Measurements from ENCODE around the gene GALC. TPM values are rescaled to one million over a fixed set of nuclear protein-coding genes. Genes with fewer than 3 reads are reported as not detected.

Gene GALC
- total RNA-seq, 1 experiment from 2014 or later: 9.7 TPM

DNA sequence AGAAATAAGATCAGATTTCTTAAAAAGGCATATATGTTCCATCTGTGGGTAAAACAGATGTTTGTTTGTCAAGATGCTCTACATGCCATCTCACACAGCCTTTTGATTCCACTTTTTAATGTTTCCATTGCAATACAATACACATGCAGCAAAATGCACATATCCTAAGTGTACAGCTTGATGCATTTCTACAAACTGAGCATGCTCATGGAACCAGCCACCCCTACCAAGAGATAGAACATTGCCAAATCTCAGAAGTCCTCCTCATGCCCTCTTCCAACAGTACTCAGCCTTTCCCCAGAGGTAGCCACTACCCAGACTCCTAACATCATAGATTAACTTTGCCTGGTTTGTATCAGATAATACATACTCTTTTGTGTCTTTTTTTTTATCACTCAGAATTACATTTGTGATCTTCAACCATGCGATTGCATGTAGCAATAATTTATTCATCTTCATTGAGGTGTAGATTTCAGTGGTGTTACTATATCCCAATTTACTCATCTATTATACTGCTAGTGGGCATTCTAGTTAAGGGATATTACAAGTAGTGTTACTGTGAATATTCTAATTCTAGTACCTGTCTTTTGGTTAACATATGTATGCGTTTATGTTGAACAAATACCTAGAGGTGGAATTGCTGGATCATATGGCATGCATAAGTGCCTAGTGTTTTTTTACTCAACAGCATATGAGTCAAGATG lies 15.2 kb upstream of the GALC start:
- no peak for DNase-seq (ENCODE audit: low spot score)
- in situ Hi-C loops (cut with HindIII; ENCODE audit: low sequenced_read_pairs): no loop called here

- DNase-seq (ENCODE audit: low spot score): no peak
- in situ Hi-C loops (cut with HindIII; ENCODE audit: low sequenced_read_pairs): no loop called here
Measured at GRCh38 chr14:88007608-88008007, 14.6 kb upstream of the GALC start.

GRCh38 chr14:88005978-88006851 lies 13.2 kb upstream of the GALC start:
- in situ Hi-C loops (cut with HindIII; ENCODE audit: low sequenced_read_pairs): no loop called here
- no peak for DNase-seq (ENCODE audit: low spot score)

DNA sequence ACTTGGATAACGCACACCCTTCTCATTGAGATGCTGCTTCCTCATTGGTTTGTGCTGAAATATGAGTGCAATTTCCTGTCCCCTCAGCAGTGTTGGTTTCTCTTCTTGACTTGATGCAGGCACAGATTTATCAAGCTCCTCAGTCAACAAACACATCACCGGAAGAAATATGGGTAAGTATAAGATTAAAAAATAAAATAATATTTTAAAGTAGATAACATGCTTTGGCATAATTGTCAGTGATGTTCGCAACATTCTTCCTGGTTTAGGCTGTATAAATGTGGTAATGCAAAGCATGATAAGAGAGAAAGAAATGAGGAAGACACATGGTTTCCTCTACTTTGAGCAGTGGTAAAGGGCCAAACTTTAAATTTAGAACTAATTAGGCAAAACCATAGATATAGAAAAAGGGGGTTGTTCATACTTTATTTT lies 12.1 kb upstream of the GALC start, which contains the start of gene GPR65:
TSS of gene GPR65 (plus strand) at position 86 of the 432 bp plus-strand sequence. CDS start 5,713 bp downstream, outside the sequence.
- in situ Hi-C loops (cut with HindIII; ENCODE audit: low sequenced_read_pairs): no loop called here
- DNase-seq (ENCODE audit: low spot score): no peak

- no peak for DNase-seq (ENCODE audit: low spot score)
- in situ Hi-C loops (cut with HindIII; ENCODE audit: low sequenced_read_pairs): no loop called here
Measured at GRCh38 chr14:88004506-88005036, 11.6 kb upstream of the GALC start.

DNA sequence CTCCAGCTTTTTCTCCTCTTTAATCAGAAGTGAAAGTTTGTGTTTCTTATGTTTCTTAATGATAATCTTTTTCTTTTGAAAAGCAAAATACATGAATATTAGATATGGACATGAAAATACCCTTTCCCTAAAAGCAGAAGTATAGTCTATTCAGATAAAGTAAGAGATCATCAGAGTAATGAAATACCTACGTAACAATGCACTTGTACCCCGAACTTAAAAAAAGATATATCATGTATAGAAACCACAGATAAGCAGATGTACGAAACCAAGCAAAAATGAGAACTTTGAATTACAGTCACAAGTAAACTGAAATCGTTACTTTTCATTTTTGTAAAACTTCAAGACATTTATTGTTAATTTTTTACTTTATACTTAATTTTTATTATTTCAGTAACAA lies 10.4 kb upstream of the GALC start:
- DNase-seq (ENCODE audit: low spot score): no peak
- in situ Hi-C loops (cut with HindIII; ENCODE audit: low sequenced_read_pairs): no loop called here

DNA sequence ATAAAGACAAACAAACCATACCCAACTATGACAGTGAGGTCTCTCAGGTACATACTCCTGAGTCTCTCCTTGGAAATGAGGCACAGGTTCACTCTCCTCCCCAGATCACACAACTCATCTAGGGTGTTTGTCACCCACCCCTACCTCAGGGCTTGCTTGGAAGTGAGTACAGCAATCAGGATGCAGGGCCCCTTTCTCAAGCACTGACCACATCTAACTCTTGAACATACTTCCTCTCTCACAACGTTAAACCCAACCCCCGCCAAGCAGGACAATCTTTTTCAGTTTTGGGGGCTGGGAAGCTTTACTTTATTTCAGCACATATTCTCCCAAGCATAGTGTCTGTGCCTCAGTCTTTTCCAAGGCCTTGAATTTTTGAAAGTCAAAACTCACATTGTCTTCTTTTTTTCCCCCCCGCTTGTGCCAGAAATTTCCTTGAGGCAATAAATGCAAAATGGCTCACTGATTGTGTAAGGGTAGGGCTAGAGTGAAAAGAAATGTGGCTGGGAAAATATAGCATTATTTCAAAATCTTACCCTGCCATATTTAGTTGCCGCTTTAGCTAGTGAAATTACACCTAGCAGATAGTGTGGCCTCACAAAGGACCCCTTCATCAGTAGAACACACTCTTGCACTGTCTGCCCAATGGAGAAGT lies 9.6 kb upstream of the GALC start:
- in situ Hi-C loops (cut with HindIII; ENCODE audit: low sequenced_read_pairs): no loop called here
- DNase-seq (ENCODE audit: low spot score): no peak

GRCh38 chr14:87999277-87999676 lies 6.3 kb upstream of the GALC start:
- no peak for DNase-seq (ENCODE audit: low spot score)
- in situ Hi-C loops (cut with HindIII; ENCODE audit: low sequenced_read_pairs): no loop called here

DNA sequence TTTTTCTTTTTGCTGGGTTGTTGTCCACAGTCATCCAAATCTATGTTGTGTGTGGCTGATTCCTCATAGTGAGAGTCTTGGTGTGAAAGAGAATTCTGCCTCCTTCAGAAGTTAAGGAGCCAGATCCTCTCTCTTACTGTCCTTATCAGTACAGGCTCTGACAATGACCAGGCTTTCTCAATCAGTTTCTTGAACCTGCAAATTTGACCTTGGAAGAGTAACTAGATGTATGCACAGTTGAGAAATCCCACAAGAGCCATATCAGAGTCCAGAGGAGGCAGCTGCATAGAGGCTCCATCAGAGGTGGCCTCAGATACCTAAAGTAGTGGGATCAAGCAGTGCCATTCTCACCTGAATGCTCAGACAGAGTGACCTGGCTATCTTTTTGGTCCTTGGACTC lies 5.5 kb upstream of the GALC start:
- no peak for DNase-seq (ENCODE audit: low spot score)
- in situ Hi-C loops (cut with HindIII; ENCODE audit: low sequenced_read_pairs): no loop called here

- DNase-seq (ENCODE audit: low spot score): no peak
- in situ Hi-C loops (cut with HindIII; ENCODE audit: low sequenced_read_pairs): no loop called here
Measured at GRCh38 chr14:87996291-87996592, 3.3 kb upstream of the GALC start.

DNA sequence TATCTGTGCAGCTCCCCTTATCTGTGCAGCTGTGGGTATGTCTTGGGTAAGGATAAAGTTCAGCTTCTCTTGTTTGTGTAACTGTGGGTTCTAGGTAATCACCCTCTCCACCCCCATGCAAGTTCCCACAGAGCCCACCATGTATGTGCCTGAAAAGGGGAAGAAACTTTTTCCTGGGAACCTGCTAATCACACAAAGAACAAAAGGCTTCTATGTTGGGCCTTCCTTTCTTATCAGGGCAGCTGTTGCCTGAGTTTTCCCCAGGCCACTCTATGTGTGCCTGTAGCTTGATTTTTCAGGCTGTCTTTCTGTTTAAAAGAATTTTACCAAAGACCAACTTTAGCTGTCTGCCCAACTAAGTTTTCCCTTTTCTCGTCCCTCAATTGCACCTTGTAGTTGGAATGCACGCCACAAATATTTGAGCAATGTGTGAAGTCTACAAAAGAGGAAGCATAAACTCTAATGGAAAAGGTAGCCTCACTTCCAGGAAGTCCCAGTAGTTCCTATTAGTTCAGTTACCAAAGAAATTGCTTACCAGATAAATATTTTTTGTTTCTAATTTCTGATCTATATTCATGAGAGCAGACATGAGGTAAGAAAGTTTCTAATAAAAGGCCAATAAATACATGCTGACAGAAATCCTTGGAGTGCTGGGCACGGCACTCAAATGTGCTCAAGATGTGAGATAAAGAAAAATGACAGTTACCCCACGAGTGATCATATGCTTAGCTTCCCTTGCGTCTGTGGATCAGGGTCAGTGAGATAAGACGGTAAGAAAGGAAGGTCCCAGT lies 2.7 kb upstream of the GALC start:
- in situ Hi-C loops (cut with HindIII; ENCODE audit: low sequenced_read_pairs): no loop called here

DNA sequence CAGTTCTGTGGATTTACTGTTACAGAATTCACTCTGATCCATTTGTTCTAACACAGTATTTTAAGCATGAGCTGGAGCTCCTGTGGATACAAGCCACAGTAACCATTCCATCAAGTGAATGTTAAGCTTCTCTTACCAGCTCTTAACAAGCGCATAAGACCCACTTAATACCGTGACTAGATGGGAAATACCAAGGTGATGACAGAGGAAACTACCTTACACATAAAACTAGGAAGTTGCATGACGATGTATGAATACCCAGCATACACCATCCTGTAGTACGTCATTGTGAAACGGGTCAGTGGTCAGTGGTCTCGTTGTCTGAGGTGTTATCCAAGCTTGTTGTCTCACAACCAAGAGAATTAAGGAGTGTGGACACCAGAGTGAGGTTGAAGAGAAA lies 2.0 kb upstream of the GALC start:
- in situ Hi-C loops (cut with HindIII; ENCODE audit: low sequenced_read_pairs): no loop called here
- DNase-seq (ENCODE audit: low spot score): no peak

More for the DNA sequence above, 2.7 kb upstream of the GALC start:
- DNase-seq (ENCODE audit: low spot score): no peak

DNA sequence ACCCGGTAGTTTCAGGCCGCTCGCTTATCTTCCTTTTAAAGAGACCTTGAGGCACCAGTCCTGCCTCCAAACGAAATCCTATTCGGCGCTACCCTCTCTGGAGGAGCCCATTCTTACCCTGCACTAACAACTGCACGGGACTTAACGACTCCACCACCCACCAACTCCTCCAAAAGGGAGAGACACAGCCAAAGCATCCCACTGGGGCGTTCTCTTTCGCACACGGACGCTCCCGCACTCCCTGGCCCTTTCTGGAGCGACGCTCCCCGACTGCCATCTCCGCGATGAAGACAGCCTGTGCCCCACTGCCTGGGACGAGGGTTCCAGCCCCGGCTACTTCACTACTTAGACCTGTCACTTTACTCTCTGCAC lies 650 bp downstream of the GALC start:
- in situ Hi-C loops (cut with HindIII; ENCODE audit: low sequenced_read_pairs): no loop called here
- peak; percentile 55 for DNase-seq (ENCODE audit: low spot score)

DNA sequence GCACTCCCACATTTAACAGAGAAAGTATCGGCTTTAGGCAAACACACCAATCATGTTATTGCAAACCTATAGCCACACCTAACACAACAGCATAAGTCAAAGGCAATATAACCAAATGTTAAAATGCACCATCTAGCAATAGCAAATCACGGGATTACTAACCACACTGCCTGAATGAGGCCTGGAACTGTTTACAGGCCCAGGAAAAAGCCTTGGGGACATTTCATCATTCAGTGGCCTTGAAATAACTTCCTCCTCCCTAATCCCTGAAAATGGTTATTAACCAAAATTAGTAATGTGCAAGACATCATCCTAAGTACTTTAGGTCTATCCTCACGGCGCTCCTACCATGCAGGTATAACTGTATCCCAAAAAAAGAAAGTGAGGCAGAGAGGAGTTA lies 2.3 kb downstream of the GALC start:
- DNase-seq (ENCODE audit: low spot score): no peak
- in situ Hi-C loops (cut with HindIII; ENCODE audit: low sequenced_read_pairs): no loop called here

DNA sequence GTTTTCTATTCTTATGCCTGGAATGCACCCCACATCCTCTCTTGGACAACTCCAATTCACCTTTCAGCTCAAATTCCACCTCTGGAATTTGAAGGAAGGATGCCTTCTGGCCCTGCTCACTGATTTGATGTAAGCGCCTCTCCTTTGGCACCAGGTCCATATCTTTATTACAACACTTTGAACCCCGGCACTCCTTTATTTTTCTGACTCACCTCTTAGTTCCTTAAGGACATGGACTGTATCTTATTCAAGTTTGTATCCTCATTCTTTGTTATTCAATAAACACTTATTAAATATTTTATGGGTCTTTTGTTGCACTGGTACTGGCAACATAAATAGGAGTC lies 3.1 kb downstream of the GALC start:
- DNase-seq (ENCODE audit: low spot score): no peak
- in situ Hi-C loops (cut with HindIII; ENCODE audit: low sequenced_read_pairs): no loop called here

DNA sequence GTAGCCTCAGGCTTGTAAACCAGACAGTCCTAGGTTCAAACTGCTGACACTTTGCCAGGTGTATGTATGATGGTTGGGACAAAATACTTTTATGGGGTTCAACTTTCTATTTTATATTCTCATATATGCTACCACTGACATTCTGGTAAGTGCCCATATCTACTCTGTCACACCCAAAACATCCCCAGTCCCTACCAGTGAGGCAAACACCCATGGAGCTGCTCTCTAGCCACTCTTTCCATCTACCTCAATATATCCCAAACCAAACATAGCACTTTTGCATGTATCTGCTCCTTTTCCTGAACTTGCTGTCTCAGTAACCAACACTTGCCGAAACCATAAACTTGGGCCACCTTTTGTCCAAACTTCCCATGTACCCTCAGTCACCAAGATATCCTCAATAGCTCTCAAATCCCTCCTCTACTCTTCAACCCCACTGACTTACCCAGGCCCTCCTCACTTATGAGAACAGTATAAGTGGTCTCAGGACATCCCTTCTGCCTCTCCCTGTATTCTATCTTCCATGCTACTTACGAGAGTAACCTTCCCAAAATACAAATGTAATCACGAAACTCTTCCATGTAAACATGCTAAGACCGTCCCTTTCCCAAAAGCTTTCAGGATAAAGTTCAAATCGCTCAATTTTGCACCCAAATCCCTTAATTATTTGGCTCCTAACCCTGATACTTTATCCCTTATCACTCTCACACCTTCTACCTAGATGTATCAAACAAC lies 3.6 kb downstream of the GALC start:
- in situ Hi-C loops (cut with HindIII; ENCODE audit: low sequenced_read_pairs): no loop called here
- DNase-seq (ENCODE audit: low spot score): no peak

GRCh38 chr14:87979689-87980088 lies 13.3 kb downstream of the GALC start:
- in situ Hi-C loops (cut with HindIII; ENCODE audit: low sequenced_read_pairs): no loop called here
- DNase-seq (ENCODE audit: low spot score): no peak

GRCh38 chr14:87975636-87976035 lies 17.3 kb downstream of the GALC start:
- in situ Hi-C loops (cut with HindIII; ENCODE audit: low sequenced_read_pairs): no loop called here
- no peak for DNase-seq (ENCODE audit: low spot score)

DNA sequence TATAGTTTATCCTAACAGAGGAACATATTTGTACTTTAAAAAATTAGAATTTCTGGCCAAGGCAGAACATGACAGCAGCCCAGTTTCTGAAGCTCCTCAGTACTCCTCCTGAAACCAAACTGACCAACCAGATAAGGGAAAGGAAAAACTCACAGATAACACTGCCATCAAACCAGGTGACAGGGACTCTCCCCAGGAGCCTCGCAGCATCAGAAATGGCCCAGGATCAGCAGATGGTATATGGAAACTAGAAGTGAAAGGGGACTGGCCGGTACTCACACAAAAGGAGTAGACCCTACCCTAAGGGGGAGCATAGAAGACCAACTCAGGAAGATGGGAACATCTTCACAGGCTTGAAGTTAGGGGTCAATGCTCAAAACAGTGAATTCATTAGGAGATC lies 22.0 kb downstream of the GALC start:
- DNase-seq (ENCODE audit: low spot score): no peak
- in situ Hi-C loops (cut with HindIII; ENCODE audit: low sequenced_read_pairs): no loop called here
